Hypothalamus (tissue), 51 donors: Measurements from ENCODE around the gene SLC7A6OS.

Experiments used
- DNase-seq, 51 donors: peaks; one replicate each; lab custom pipeline; 2025; lab: John Stamatoyannopoulos, UW

The SLC7A6OS gene

GRCh38 chr16:68283346-68283745 lies 27.4 kb downstream of the SLC7A6OS start:
- no peak for DNase-seq

GRCh38 chr16:68282064-68282452 lies 28.7 kb downstream of the SLC7A6OS start:
- DNase-seq: no peak

- DNase-seq: no peak
Measured at GRCh38 chr16:68281368-68282063, 29.2 kb downstream of the SLC7A6OS start.

- DNase-seq: no peak
Measured at GRCh38 chr16:68279726-68280558, 30.8 kb downstream of the SLC7A6OS start.

- DNase-seq: no peak
Measured at GRCh38 chr16:68276223-68276622, 34.5 kb downstream of the SLC7A6OS start.

GRCh38 chr16:68275611-68276191 lies 35.0 kb downstream of the SLC7A6OS start:
- no peak for DNase-seq

GRCh38 chr16:68274441-68274840 lies 36.3 kb downstream of the SLC7A6OS start:
- no peak for DNase-seq

- no peak for DNase-seq
Measured at GRCh38 chr16:68273896-68274295, 36.9 kb downstream of the SLC7A6OS start.

- DNase-seq: no peak
Measured at GRCh38 chr16:68273459-68273858, 37.3 kb downstream of the SLC7A6OS start.

- no peak for DNase-seq
Measured at GRCh38 chr16:68272507-68273209, 38.1 kb downstream of the SLC7A6OS start.

GRCh38 chr16:68270353-68270752 lies 40.4 kb downstream of the SLC7A6OS start:
- DNase-seq: no peak

GRCh38 chr16:68269793-68270192 lies 41.0 kb downstream of the SLC7A6OS start:
- no peak for DNase-seq

- DNase-seq: no peak
Measured at GRCh38 chr16:68267612-68268405, 42.9 kb downstream of the SLC7A6OS start.

- peak in 15 of 51 donors; percentile 5 to 42 (median 25) for DNase-seq
Measured at GRCh38 chr16:68265078-68265920, 45.4 kb downstream of the SLC7A6OS start.

GRCh38 chr16:68264128-68265077 lies 46.3 kb downstream of the SLC7A6OS start, which contains the start of gene SLC7A6:
TSS of gene SLC7A6 (plus strand) at chr16:68264526. CDS start at chr16:68274727, 10,201 bp downstream.
- peak in 46 of 51 donors; percentile 13 to 75 (median 54) for DNase-seq

- DNase-seq: no peak
Measured at GRCh38 chr16:68263559-68264127, 47.1 kb downstream of the SLC7A6OS start.

GRCh38 chr16:68259007-68259825 lies 51.5 kb downstream of the SLC7A6OS start:
- no peak for DNase-seq
